Bronchial epithelial cell (primary cell): Measurements from ENCODE around the gene CFAP299. TPM values are rescaled to one million over a fixed set of nuclear protein-coding genes. Genes with fewer than 3 reads are reported as not detected.
"Not testable (repeated sequence)": the region's sequence is repeated elsewhere in the genome, so short reads cannot be mapped to it uniquely, and the experiment has no call there.

Source experiments
- DNase-seq: peaks from one replicate; pipeline ENCODE4 v3.0.0-alpha.2; 2010; ENCODE audit warnings: low read depth
- FAIRE-seq: peaks from 2 replicates; lab custom pipeline; 2011; peaks lifted over from hg19 to GRCh38; lab: Jason Lieb, UNC
- H3K27me3 ChIP-seq: 2 replicates; pipeline ENCODE4 v1.5.1; 2011; ENCODE audit warnings: low read length; ENCODE audit not compliant: control insufficient read depth, insufficient read depth
- H3K36me3 ChIP-seq: 2 replicates; pipeline ENCODE4 v1.5.1; 2011; ENCODE audit warnings: low read length; ENCODE audit not compliant: control insufficient read depth, insufficient read depth
- H3K4me3 ChIP-seq: 2 replicates; pipeline ENCODE4 v1.5.1; 2011; ENCODE audit warnings: mild to moderate bottlenecking, low read depth, low read length, control low read depth
- total RNA-seq: library from RNA; depleted of rRNA; stranded (reverse); fragments of >200 nt; gene quantifications from 2 replicates; pipeline ENCODE4 v1.2.1, GENCODE V29; 2014
- TF ChIP-seq, protein P1 (sequence below): IDR thresholded peaks from 2 replicates; pipeline ENCODE4 v1.5.1; 2011; ENCODE audit warnings: mild to moderate bottlenecking, moderate library complexity, low read length, control low read depth, inconsistent platforms; ENCODE audit not compliant: insufficient read depth, severe bottlenecking

The CFAP299 gene
- total RNA-seq, 1 donor from 2014 or later, result 0.26 TPM

DNA sequence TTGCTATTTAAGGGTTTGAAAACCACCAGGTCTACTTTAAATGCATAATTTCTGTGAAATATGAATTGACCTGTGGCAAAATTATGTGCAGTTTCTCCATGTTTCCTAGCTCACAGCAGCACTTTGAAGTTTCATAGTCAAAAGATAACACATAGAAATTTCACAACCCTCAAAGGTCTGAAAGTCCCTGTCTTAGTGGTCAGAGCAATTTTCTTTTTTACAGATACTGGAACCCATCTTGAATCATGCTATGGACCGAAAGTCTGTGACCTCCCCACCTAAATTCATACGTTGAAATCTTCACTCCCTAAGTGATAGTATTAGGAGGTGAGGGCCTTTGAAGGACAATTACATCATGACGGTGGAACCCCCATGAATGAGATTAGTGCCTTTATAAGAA lies 454.6 kb downstream of the CFAP299 start:
- FAIRE-seq, result no peak
- Histone ChIP-seq H3K27me3 (no peaks in the 10 kb centered on the region), H3K36me3 (no peaks in the 10 kb centered on the region)

DNA sequence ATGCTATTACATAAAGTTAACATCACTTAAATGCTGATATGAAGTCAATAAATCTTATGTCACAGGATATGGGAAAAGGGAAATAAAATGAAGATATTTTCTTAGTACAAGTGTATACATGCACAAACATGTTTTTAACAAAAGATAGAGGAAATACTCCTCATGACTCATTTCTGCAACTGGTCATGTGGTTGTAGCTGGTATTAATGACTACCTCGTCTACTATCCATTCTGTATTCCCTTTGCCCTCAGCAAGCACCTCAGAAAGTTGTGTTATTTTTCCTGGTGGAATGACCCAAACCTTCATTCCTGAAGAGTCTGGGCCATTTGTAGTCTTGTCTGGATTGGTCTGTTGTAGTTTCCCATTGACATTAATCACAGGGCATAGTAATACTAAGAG lies 458.1 kb downstream of the CFAP299 start:
- not testable (repeated sequence) for FAIRE-seq, H3K27me3 ChIP-seq, H3K36me3 ChIP-seq, H3K4me3 ChIP-seq
- peak; percentile 87 for DNase-seq

More for the DNA sequence above, 454.6 kb downstream of the CFAP299 start:
- no peak for DNase-seq
- H3K4me3 ChIP-seq, result no peak overlapping the region
- TF ChIP-seq, protein P1, sequence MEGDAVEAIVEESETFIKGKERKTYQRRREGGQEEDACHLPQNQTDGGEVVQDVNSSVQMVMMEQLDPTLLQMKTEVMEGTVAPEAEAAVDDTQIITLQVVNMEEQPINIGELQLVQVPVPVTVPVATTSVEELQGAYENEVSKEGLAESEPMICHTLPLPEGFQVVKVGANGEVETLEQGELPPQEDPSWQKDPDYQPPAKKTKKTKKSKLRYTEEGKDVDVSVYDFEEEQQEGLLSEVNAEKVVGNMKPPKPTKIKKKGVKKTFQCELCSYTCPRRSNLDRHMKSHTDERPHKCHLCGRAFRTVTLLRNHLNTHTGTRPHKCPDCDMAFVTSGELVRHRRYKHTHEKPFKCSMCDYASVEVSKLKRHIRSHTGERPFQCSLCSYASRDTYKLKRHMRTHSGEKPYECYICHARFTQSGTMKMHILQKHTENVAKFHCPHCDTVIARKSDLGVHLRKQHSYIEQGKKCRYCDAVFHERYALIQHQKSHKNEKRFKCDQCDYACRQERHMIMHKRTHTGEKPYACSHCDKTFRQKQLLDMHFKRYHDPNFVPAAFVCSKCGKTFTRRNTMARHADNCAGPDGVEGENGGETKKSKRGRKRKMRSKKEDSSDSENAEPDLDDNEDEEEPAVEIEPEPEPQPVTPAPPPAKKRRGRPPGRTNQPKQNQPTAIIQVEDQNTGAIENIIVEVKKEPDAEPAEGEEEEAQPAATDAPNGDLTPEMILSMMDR, result no peak

DNA sequence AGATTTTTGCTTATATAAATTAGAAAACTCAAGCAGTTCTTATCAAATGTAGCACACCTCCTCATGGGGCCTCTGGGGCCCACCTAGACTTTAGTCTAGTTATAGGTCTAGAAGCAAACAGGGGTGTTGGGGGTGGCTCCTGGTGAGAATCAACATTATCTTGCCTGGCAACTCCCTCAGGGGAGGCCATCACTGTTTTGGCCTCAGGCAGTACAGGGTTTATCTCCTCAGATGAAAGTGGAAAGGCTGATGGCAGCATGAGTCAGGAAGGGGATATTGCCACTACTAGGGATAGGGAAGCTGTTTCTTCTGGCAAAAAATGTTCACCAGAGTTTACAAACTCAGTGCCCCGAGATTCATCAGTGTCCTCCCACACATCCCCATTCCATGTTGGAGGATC lies 462.6 kb downstream of the CFAP299 start:
- no peaks in the 10 kb centered on the region for H3K36me3 ChIP-seq
- no peaks in the 10 kb centered on the region for H3K27me3 ChIP-seq
- TF ChIP-seq, protein P1, result no peak
- no peak for FAIRE-seq
- no peak for DNase-seq
- H3K4me3 ChIP-seq, result no peak overlapping the region

- H3K27me3 ChIP-seq, H3K4me3 ChIP-seq, FAIRE-seq, DNase-seq, H3K36me3 ChIP-seq: not testable (repeated sequence)
Observed at GRCh38 chr4:80800719-80801118, 465.2 kb downstream of the CFAP299 start.

GRCh38 chr4:80803337-80803736 lies 467.8 kb downstream of the CFAP299 start:
- TF ChIP-seq, protein P1, result no peak
- no peaks in the 10 kb centered on the region for H3K27me3 ChIP-seq
- no peak for FAIRE-seq
- DNase-seq, result no peak
- H3K4me3 ChIP-seq, result no peak overlapping the region
- H3K36me3 ChIP-seq, result no peaks in the 10 kb centered on the region

- TF ChIP-seq, protein P1, result no peak
- Histone ChIP-seq H3K36me3 (no peaks in the 10 kb centered on the region), H3K27me3 (no peaks in the 10 kb centered on the region), H3K4me3 (no peak overlapping the region)
- FAIRE-seq (no peak), DNase-seq (peak; percentile 41)
Observed at GRCh38 chr4:80806472-80806871, 470.9 kb downstream of the CFAP299 start.

GRCh38 chr4:80809039-80809729 lies 473.7 kb downstream of the CFAP299 start:
- FAIRE-seq, result no peak
- no peak overlapping the region for H3K4me3 ChIP-seq
- TF ChIP-seq, protein P1, result no peak

More at GRCh38 chr4:80809039-80809729, 473.7 kb downstream of the CFAP299 start:
- no peak for DNase-seq
- H3K27me3 ChIP-seq, result no peaks in the 10 kb centered on the region
- H3K36me3 ChIP-seq, result no peaks in the 10 kb centered on the region
